ENCODE measurements around the gene LPIN1.
"Not testable (repeated sequence)": the region's sequence is repeated elsewhere in the genome, so short reads cannot be mapped to it uniquely, and the experiment has no call there.

The LPIN1 gene

GRCh38 chr2:11787991-11788390 is 41.6 kb downstream of the LPIN1 start:
- no peak for DNase-seq

- DNase-seq: no peak
Measured at GRCh38 chr2:11788461-11789124, 42.2 kb downstream of the LPIN1 start.

GRCh38 chr2:11789243-11789642 is 42.8 kb downstream of the LPIN1 start:
- DNase-seq: no peak

GRCh38 chr2:11790228-11790627 is 43.8 kb downstream of the LPIN1 start:
- DNase-seq: no peak

- no peak for DNase-seq
Measured at GRCh38 chr2:11795590-11795989, 49.2 kb downstream of the LPIN1 start.

- DNase-seq: no peak
Measured at GRCh38 chr2:11796190-11797171, 50.0 kb downstream of the LPIN1 start.

- no peak for DNase-seq
Measured at GRCh38 chr2:11797846-11798245, 51.4 kb downstream of the LPIN1 start.

- DNase-seq: no peak
Measured at GRCh38 chr2:11798701-11799435, 52.4 kb downstream of the LPIN1 start.

- no peak for DNase-seq
Measured at GRCh38 chr2:11799826-11800225, 53.4 kb downstream of the LPIN1 start.

GRCh38 chr2:11802782-11803191 is 56.4 kb downstream of the LPIN1 start:
- DNase-seq: no peak

GRCh38 chr2:11805024-11805423 is 58.6 kb downstream of the LPIN1 start:
- no peak for DNase-seq

GRCh38 chr2:11805920-11806319 is 59.5 kb downstream of the LPIN1 start:
- DNase-seq: no peak

GRCh38 chr2:11807156-11808015 is 61.0 kb downstream of the LPIN1 start:
- no peak for DNase-seq

GRCh38 chr2:11808016-11808400 is 61.6 kb downstream of the LPIN1 start:
- DNase-seq: no peak

GRCh38 chr2:11809586-11810236 is 63.3 kb downstream of the LPIN1 start:
- DNase-seq: no peak

- DNase-seq: no peak
Measured at GRCh38 chr2:11810237-11810977, 64.0 kb downstream of the LPIN1 start.

GRCh38 chr2:11811036-11811654 is 64.7 kb downstream of the LPIN1 start:
- DNase-seq: no peak

GRCh38 chr2:11812466-11813248 is 66.2 kb downstream of the LPIN1 start:
- no peak for DNase-seq

GRCh38 chr2:11813345-11813744 is 66.9 kb downstream of the LPIN1 start:
- DNase-seq: not testable (repeated sequence)

GRCh38 chr2:11813951-11814350 is 67.5 kb downstream of the LPIN1 start:
- DNase-seq: no peak
